Nephron progenitor cell (in vitro differentiated cells): Measurements from ENCODE around the gene VPS13D.
"Not testable (repeated sequence)": the region's sequence is repeated elsewhere in the genome, so short reads cannot be mapped to it uniquely, and the experiment has no call there.

Source experiments
- DNase-seq: peaks from one replicate; pipeline ENCODE4 v3.0.0; 2021
- H3K27ac Mint-ChIP-seq: 2 replicates; pipeline ENCODE4 v1.8.0; 2021; ENCODE audit warnings: mild to moderate bottlenecking, moderate library complexity, mixed read lengths
- H3K27me3 Mint-ChIP-seq: 2 replicates; pipeline ENCODE4 v1.8.0; 2021; ENCODE audit warnings: mild to moderate bottlenecking, low read depth, mixed read lengths; ENCODE audit not compliant: poor library complexity
- H3K36me3 Mint-ChIP-seq: 2 replicates; pipeline ENCODE4 v1.8.0; 2021; ENCODE audit warnings: low read depth, mixed read lengths
- H3K4me1 Mint-ChIP-seq: 2 replicates; pipeline ENCODE4 v1.8.0; 2021; ENCODE audit warnings: mixed read lengths
- H3K4me3 Mint-ChIP-seq: 2 replicates; pipeline ENCODE4 v1.8.0; 2021; ENCODE audit warnings: mild to moderate bottlenecking, moderate library complexity, mixed read lengths
- H3K9me3 Mint-ChIP-seq: 2 replicates; pipeline ENCODE4 v1.8.0; 2021; ENCODE audit warnings: mild to moderate bottlenecking, moderate library complexity, mixed read lengths
- TF ChIP-seq, protein P1 (sequence below): fragments of 200-600 bp; sonication (generic); IDR thresholded peaks from 2 replicates; pipeline ENCODE4 v1.5.0; 2021; ENCODE audit warnings: antibody characterized with exemption

VPS13D gene

DNA sequence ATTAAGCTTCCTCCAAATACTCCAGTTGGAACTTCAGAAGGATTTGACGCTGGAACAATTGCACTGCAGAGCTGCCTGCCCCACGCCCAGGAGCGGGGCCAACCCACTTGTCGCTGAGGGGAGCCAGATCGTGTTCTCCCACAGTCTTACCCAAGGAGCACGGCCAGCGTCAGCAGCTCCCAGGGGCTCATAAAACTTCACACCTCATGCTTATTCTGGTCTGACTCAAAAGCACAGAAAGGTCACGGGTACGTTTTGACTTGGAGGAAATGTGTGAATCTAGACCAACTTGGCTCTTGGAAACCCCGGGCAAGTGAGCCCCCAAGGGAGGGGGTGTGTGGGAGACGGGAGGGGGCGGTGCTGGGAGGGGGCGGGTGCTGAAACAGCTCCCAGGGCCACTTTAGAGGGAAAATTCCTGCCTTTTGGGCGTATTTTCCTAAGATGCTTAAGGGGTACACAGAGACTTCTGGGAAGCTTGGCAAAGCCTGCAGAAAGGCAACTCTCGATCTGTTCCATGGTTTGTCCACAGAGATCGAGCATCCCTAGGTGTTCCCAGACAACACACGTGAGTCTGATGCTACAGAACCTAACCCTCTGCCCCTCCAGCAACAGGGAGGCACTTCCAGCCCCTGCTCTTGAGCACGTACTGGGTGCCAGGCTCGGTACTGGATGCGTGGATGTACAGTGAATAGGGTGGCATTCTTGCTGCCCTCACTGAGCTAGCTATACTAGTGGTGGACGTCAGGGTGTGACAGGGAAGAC lies 289.3 kb downstream of the VPS13D start:
- H3K4me1 Mint-ChIP-seq, result peaks cover 25% of the 10 kb centered on the region
- H3K27me3 Mint-ChIP-seq, result peaks cover 3% of the 10 kb centered on the region
- H3K27ac Mint-ChIP-seq, result peak overlapping the region; percentile 15
- no peaks in the 10 kb centered on the region for H3K36me3 Mint-ChIP-seq
- H3K9me3 Mint-ChIP-seq, result no peaks in the 10 kb centered on the region
- H3K4me3 Mint-ChIP-seq, result no peak overlapping the region
- peak; percentile 39 for DNase-seq
- TF ChIP-seq, protein P1, sequence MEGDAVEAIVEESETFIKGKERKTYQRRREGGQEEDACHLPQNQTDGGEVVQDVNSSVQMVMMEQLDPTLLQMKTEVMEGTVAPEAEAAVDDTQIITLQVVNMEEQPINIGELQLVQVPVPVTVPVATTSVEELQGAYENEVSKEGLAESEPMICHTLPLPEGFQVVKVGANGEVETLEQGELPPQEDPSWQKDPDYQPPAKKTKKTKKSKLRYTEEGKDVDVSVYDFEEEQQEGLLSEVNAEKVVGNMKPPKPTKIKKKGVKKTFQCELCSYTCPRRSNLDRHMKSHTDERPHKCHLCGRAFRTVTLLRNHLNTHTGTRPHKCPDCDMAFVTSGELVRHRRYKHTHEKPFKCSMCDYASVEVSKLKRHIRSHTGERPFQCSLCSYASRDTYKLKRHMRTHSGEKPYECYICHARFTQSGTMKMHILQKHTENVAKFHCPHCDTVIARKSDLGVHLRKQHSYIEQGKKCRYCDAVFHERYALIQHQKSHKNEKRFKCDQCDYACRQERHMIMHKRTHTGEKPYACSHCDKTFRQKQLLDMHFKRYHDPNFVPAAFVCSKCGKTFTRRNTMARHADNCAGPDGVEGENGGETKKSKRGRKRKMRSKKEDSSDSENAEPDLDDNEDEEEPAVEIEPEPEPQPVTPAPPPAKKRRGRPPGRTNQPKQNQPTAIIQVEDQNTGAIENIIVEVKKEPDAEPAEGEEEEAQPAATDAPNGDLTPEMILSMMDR, result no peak

DNA sequence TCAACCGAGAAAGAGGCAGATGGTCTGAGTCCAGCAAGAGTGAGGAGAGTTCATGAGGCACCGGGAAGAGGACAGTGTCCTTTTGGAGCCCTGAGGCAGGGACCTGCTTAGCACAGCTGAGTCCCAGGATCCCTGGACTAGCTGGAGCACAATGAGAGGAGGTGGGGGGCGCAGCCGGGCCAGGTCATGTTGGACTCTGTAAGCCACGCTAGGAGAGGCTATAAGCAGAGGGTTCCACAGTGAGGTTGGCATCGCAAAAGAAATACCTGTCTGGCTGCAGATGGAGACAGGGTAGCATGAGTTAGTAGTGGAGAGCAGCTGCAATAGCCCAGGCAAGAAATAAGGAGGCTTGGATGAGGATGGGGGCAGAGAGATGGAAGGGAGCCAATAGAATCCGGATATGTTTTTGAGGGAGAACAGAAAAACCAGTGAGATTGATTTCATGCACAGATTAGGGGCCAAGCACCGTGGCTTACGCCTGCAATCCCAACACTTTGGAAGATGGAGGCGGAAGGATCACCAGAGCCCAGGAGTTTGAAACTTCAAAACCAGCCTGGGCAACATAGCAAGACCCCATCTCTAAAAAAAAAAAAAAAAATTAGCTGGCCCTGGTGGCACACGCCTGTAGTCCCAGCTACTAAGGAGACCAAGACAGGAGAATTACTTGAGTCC lies 290.0 kb downstream of the VPS13D start:
- Mint-ChIP-seq H3K4me1 (peaks cover 28% of the 10 kb centered on the region), H3K9me3 (no peaks in the 10 kb centered on the region), H3K27ac (no peak overlapping the region), H3K27me3 (peaks cover 3% of the 10 kb centered on the region), H3K36me3 (no peaks in the 10 kb centered on the region), H3K4me3 (no peak overlapping the region)
- TF ChIP-seq, protein P1, result no peak
- DNase-seq, result no peak

DNA sequence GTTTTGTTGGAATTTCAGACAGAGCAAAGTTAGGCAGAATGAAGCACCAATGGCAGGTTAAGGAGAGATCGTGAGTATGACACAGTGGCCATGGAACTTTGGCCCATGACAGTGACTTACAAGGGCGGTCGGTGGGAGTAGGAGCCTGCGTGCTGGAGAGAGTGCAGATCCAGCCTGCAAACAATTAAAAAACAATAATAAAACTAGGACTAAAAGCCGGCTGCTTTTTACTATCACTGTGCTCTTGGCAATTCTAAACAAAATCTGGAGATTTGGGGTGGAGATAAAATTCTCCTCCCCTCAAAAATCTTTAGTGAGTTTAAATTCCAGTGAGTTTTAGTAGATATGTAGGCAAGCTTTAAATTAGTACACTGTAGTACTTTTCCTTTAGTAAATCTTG lies 291.3 kb downstream of the VPS13D start:
- no peaks in the 10 kb centered on the region for H3K36me3 Mint-ChIP-seq
- H3K27me3 Mint-ChIP-seq, result peaks cover 3% of the 10 kb centered on the region
- peaks cover 41% of the 10 kb centered on the region for H3K4me1 Mint-ChIP-seq

DNA sequence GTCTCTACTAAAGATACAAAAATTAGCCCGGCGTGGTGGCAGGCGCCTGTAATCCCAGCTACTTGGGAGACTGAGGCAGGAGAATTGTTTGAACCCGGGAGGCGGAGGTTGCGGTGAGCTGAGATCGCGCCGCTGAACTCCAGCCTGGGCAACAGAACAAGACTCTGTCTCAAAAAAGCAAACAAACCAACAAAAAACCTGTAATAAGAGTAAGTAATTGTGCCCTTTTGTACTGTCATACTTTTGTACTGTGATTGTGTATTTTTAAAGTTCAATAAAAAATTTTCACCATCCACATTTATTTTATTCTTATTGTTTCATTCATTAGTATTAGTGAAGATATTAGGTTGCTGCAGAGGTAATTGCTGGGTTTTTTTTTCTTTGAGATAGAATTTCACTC lies 292.9 kb downstream of the VPS13D start:
- not testable (repeated sequence) for H3K27ac Mint-ChIP-seq, DNase-seq, H3K27me3 Mint-ChIP-seq, H3K4me3 Mint-ChIP-seq, H3K9me3 Mint-ChIP-seq, H3K36me3 Mint-ChIP-seq
- H3K4me1 Mint-ChIP-seq, result peaks cover 46% of the 10 kb centered on the region

More for the DNA sequence above, 291.3 kb downstream of the VPS13D start:
- H3K4me3 Mint-ChIP-seq, result no peak overlapping the region
- DNase-seq, result no peak
- H3K27ac Mint-ChIP-seq, result peak overlapping the region; percentile 22
- no peaks in the 10 kb centered on the region for H3K9me3 Mint-ChIP-seq
- TF ChIP-seq, protein P1, result no peak

GRCh38 chr1:12524266-12524665 lies 294.4 kb downstream of the VPS13D start:
- Mint-ChIP-seq H3K27me3 (peaks cover 3% of the 10 kb centered on the region), H3K9me3 (no peaks in the 10 kb centered on the region), H3K36me3 (no peaks in the 10 kb centered on the region), H3K27ac (no peak overlapping the region), H3K4me3 (no peak overlapping the region), H3K4me1 (peaks cover 42% of the 10 kb centered on the region)
- TF ChIP-seq, protein P1, result no peak
- DNase-seq, result no peak

DNA sequence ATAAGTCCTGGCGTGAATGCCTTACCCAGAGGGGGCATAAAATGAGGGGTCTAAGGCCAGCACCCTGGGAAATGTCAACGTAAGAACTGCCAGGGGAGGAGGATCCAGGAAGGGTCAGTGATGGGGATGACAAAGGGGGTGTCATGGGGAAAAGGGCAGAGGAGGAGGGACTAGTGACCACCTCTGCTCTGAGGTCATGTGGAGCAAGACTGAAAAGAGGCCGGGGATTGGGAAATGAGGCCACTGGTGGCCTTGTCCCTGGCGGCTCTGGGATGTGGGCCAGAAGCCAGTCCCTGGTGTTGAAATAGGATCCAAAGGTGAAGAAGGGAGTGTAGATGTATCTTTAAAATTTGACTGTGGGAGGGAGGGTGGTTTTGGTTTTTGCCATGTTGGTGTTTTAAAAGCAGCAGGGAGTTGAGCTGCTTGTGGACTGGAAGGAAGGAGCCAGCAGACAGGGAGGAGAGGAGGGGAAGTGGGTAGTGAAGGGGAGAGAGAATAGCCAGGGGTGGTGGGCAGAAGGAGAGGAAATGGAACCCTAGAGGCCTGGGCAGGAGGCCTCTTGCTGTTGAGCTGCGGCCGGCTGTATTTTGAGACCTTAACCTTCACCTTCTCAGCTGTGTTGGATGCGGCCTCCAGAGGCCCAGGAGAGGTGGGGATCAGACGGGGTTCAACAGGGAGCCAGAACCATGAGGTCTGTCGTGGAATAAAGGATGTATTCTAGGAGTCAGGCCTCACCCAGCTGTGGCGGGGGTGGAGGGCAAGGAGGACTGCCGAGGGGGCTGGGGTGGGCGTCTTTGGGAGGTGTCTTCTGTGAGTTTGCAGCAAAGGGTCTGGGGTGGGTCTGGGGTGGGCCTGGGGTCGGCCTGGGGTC lies 295.7 kb downstream of the VPS13D start:
- no peaks in the 10 kb centered on the region for H3K36me3 Mint-ChIP-seq
- peak overlapping the region; percentile 97 for H3K27ac Mint-ChIP-seq
- H3K27me3 Mint-ChIP-seq, result no peaks in the 10 kb centered on the region
- H3K9me3 Mint-ChIP-seq, result no peaks in the 10 kb centered on the region
- DNase-seq, result no peak
- TF ChIP-seq, protein P1, result no peak
- peaks cover 37% of the 10 kb centered on the region for H3K4me1 Mint-ChIP-seq
- H3K4me3 Mint-ChIP-seq, result no peak overlapping the region
